Neural crest cell (in vitro differentiated cells): Measurements from ENCODE around the gene NUP214. TPM values are rescaled to one million over a fixed set of nuclear protein-coding genes. Genes with fewer than 3 reads are reported as not detected.
"Not testable (repeated sequence)": the region's sequence is repeated elsewhere in the genome, so short reads cannot be mapped to it uniquely, and the experiment has no call there.

ENCODE experiments used
- DNase-seq: peaks from one replicate; pipeline ENCODE4 v3.0.0; 2021; ENCODE audit warnings: low read depth, mixed read lengths, low spot score
- H3K27ac Mint-ChIP-seq: one replicate; pipeline ENCODE4 v1.8.0; 2021; ENCODE audit warnings: mild to moderate bottlenecking, mixed read lengths; ENCODE audit not compliant: unreplicated experiment
- H3K27me3 Mint-ChIP-seq: 2 replicates; pipeline ENCODE4 v1.8.0; 2021; ENCODE audit warnings: low read depth, mild to moderate bottlenecking, mixed read lengths
- H3K36me3 Mint-ChIP-seq: 2 replicates; pipeline ENCODE4 v1.8.0; 2021; ENCODE audit warnings: low read depth, mild to moderate bottlenecking, mixed read lengths
- H3K4me1 Mint-ChIP-seq: 2 replicates; pipeline ENCODE4 v1.8.0; 2021; ENCODE audit warnings: mixed read lengths
- H3K4me3 Mint-ChIP-seq: one replicate; pipeline ENCODE4 v1.8.0; 2021; ENCODE audit warnings: mild to moderate bottlenecking, mixed read lengths
- H3K9me3 Mint-ChIP-seq: 2 replicates; pipeline ENCODE4 v1.8.0; 2021; ENCODE audit warnings: mixed read lengths
- CTCF ChIP-seq: fragments of 200-600 bp; sonication (generic); conservative IDR thresholded peaks from 2 replicates; pipeline ENCODE4 v1.5.0; 2021; ENCODE audit warnings: antibody characterized with exemption, mild to moderate bottlenecking
- total RNA-seq: library from RNA; stranded (reverse); gene quantifications from 2 replicates; pipeline ENCODE4 v1.2.1, GENCODE V29; 2021

The NUP214 gene
- total RNA-seq, 1 donor from 2014 or later = 77.9 TPM

GRCh38 chr9:131112374-131113154 is 12.8 kb upstream of the NUP214 start:
- TF ChIP-seq CTCF = no peak
- Mint-ChIP-seq H3K27me3 (no peaks in the 10 kb centered on the region), H3K4me3 (peak overlapping the region; percentile 76), H3K36me3 (peaks cover 5% of the 10 kb centered on the region), H3K4me1 (peaks cover 48% of the 10 kb centered on the region), H3K9me3 (no peaks in the 10 kb centered on the region), H3K27ac (peak overlapping the region; percentile 96)
- no peak for DNase-seq

GRCh38 chr9:131113655-131114054 is 11.7 kb upstream of the NUP214 start:
- no peak overlapping the region for H3K27ac Mint-ChIP-seq
- H3K27me3 Mint-ChIP-seq = no peaks in the 10 kb centered on the region
- H3K4me3 Mint-ChIP-seq = no peak overlapping the region
- TF ChIP-seq CTCF = no peak
- DNase-seq = no peak
- no peaks in the 10 kb centered on the region for H3K9me3 Mint-ChIP-seq
- H3K36me3 Mint-ChIP-seq = peaks cover 5% of the 10 kb centered on the region
- peaks cover 45% of the 10 kb centered on the region for H3K4me1 Mint-ChIP-seq

GRCh38 chr9:131114084-131114535 is 11.3 kb upstream of the NUP214 start:
- peak overlapping the region; percentile 81 for H3K27ac Mint-ChIP-seq
- H3K36me3 Mint-ChIP-seq = peaks cover 2% of the 10 kb centered on the region
- H3K9me3 Mint-ChIP-seq = no peaks in the 10 kb centered on the region
- TF ChIP-seq CTCF = no peak
- H3K4me3 Mint-ChIP-seq = peak overlapping the region; percentile 16
- no peak for DNase-seq
- no peaks in the 10 kb centered on the region for H3K27me3 Mint-ChIP-seq
- peaks cover 45% of the 10 kb centered on the region for H3K4me1 Mint-ChIP-seq

- not testable (repeated sequence) for H3K36me3 Mint-ChIP-seq, H3K27ac Mint-ChIP-seq, DNase-seq, H3K9me3 Mint-ChIP-seq, H3K27me3 Mint-ChIP-seq
- peaks cover 40% of the 10 kb centered on the region for H3K4me1 Mint-ChIP-seq
- H3K4me3 Mint-ChIP-seq = peak overlapping the region; percentile 69
These were observed 10.0 kb upstream of the NUP214 start for GRCh38 chr9:131115360-131115742.

- Mint-ChIP-seq H3K27me3 (no peaks in the 10 kb centered on the region), H3K27ac (peak overlapping the region; percentile 95), H3K36me3 (no peaks in the 10 kb centered on the region), H3K4me3 (no peak overlapping the region), H3K9me3 (no peaks in the 10 kb centered on the region), H3K4me1 (peaks cover 34% of the 10 kb centered on the region)
- DNase-seq = no peak
- TF ChIP-seq CTCF = no peak
These were observed 8.9 kb upstream of the NUP214 start for GRCh38 chr9:131116281-131117120.
